Forelimb muscle (tissue), 1 donor: ENCODE results near the gene MMP10. TPM values are rescaled to one million over a fixed set of nuclear protein-coding genes. Genes with fewer than 3 reads are reported as not detected.

Experiments used
- DNase-seq: peaks from one replicate; pipeline ENCODE4 v3.0.0-alpha.2; 2013; ENCODE audit warnings: low read depth
- polyA plus RNA-seq: library from polyadenylated mRNA; unstranded; fragments of 120-200 nt; gene quantifications from one replicate; pipeline ENCODE4 v1.2.1, GENCODE V29; 2013; ENCODE audit not compliant: insufficient read length

MMP10 gene
- polyA plus RNA-seq, 1 donor = not detected

DNA sequence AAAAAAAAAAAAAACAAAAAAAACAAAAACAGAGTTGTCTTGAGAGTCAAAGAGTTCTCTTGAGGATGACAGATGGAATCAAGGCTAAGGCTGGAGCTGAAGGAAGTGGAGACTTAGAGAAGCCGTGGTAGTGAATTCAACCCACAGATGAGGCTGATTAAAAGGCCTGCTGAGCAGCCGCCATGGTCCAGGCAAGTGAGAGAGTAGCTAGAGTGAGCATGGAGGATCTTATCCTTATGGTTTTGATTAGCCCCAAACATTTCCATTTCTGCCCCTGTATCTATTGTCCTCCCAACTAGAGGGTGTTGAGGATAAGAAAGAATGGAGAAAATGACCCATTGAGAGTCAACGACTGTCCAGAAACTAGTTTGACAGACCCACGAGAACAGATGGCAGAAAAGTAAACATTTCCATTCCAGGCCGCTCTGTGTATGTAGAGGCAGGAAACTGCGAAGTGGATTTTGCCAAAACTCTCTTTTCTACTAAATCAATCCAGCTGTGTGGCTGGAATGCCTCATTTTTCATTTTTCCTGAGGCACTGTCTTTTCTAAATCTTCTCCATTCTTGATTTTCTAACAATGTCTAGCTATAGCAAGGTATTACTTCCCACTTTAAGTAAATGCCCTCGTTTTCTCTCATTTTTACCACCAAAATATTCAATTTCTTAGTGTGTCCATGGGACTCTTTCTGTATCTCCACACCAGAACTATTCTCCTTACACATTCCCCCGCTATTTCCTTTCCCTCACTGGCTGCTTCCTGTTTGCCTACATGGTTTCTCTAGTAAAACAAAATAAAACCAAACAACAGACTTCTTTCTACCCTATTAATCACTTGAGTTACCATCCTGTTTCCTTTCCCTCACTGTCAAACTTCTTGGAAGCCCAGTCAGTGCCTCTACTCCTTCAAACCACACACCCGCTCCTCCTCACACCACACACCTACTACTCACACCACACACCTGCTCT is 50.3 kb downstream of the MMP10 start:
- DNase-seq = no peak

DNA sequence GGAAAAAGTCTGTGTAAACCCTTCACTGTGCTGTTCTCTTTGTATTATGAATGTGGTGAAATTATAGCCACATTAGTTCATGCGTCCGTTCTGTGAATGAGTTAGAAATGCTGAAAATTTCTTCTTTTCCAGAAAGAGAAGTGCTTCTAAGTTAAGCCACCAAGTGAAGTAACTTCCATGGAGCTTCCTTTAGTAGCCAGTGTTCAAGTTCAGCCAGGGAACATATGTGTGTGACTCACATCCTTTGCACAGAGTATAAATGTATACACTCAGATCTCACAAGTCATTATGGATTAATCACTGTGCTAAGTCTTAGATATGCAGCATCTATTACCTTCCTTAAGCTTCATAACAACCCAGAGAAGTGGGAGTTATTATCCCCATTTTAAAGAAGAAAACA is 52.5 kb downstream of the MMP10 start:
- DNase-seq = no peak

DNA sequence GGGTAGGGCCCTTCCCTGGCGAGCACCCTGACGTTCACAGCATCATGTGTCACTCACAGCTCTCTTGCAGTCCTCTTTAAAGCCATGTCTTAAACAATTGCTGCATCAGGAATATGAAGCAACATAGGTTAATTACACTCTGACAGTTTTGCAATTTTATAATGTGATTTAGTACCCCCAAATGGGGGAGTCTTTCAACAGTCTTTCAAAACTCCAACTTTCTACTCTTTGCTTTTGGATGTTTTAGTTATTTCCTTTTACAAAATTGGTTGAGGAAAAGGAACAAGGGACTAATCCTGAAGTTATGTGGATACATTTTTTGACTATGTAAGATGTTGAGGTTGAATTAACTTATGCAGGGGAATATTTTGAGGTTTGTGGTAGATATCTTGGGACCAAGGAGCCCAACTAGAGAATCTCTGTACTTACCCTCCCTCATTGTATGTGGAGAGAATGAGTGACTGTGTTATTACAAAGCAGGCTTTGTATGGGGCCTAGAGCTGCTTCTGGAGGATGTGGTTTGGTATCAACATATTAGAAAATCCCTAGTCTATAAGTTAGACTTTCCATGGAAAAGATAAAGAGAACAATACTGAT is 55.4 kb downstream of the MMP10 start, which contains the start of gene MMP8:
Gene MMP8 (minus strand): TSS at position 51 of the 597 bp plus-strand sequence. CDS start 99 bp downstream, outside the sequence.
- DNase-seq = no peak

DNA sequence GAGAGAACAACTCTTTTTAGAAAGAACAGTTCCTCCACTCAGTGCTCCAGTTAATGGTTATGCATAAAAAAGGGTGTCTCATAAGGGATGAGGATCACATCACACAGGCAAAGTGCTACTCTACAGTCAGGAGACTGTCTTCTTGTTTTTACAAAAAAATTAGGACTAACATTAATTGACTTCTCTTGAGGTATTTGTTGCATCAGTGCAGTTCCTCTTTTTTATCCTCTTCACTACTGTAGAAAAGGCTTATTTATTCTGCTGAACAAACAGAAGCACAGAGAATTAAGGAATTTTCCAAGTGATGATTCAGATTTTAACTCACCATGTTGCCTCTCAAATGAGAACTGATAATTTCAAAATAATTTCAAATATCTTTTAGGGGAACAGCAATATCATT is 57.6 kb downstream of the MMP10 start:
- no peak for DNase-seq

Other genes with a start within 250 kb of the MMP10 start
- gene MMP7, start 249.9 kb downstream of the MMP10 start, polyA plus RNA-seq = not detected
- not detected for gene MMP20, start 155.3 kb downstream of the MMP10 start, polyA plus RNA-seq
- not detected for gene MMP27, start 74.9 kb downstream of the MMP10 start, polyA plus RNA-seq
- 0.04 TPM for gene MMP8, start 55.7 kb downstream of the MMP10 start, polyA plus RNA-seq
- 0.23 TPM for gene MMP1, start 17.5 kb upstream of the MMP10 start, polyA plus RNA-seq
- gene MMP3, start 63.0 kb upstream of the MMP10 start, polyA plus RNA-seq = not detected
- gene MMP12, start 94.4 kb upstream of the MMP10 start, polyA plus RNA-seq = not detected
- gene MMP13, start 175.1 kb upstream of the MMP10 start, polyA plus RNA-seq = 0.10 TPM